HG02852 (cell line): ENCODE measurements around the gene HOXA10.

Experiments used
- ATAC-seq: cut with Tn5 transposase; IDR thresholded peaks from one replicate; pipeline ENCODE4 v1.9.1; 2021; ENCODE audit warnings: mild to moderate bottlenecking, moderate library complexity; ENCODE audit not compliant: unreplicated experiment

HOXA10 gene

DNA sequence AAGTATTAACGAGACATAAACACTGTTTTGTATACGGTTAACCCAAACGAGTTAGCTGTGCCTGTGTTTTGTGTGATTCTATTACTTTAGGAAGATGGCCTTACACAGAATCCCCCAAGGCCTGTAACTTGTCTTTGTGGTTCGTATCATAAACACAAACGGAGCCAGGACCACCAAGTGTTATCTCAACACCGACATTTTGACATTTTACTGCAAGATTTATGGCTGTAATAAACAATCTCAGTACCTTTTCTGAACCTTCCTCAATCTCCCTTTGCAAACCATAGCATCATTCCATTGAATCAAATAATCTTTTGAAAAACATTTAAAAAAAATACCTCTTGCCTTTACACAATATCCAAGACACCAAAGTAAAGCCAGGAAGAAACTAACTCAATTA, 41.1 kb downstream of the HOXA10 start:
- no peak for ATAC-seq

- ATAC-seq: no peak
These were observed 41.9 kb downstream of the HOXA10 start for GRCh38 chr7:27132214-27132613.

DNA sequence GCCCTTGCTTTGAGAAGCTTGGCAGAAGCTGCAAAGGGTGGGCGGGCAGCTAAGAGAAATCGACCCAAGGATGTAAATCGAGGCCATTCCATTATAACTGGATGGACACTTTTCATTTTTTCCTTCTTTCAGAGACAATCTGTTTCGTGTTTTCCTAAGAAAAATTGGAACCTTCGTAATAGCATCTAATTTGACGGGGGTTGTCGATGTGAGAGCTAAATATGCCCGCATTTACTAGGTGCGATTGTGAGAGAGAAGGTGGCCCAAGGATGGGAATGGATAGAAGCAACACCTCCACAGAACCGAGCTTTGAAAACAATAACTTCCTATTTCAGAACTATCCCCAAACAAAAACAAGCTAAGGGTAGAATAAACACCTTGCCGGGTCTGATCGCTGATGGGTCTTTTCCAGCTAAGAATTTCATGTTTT, 42.7 kb downstream of the HOXA10 start:
- no peak for ATAC-seq

DNA sequence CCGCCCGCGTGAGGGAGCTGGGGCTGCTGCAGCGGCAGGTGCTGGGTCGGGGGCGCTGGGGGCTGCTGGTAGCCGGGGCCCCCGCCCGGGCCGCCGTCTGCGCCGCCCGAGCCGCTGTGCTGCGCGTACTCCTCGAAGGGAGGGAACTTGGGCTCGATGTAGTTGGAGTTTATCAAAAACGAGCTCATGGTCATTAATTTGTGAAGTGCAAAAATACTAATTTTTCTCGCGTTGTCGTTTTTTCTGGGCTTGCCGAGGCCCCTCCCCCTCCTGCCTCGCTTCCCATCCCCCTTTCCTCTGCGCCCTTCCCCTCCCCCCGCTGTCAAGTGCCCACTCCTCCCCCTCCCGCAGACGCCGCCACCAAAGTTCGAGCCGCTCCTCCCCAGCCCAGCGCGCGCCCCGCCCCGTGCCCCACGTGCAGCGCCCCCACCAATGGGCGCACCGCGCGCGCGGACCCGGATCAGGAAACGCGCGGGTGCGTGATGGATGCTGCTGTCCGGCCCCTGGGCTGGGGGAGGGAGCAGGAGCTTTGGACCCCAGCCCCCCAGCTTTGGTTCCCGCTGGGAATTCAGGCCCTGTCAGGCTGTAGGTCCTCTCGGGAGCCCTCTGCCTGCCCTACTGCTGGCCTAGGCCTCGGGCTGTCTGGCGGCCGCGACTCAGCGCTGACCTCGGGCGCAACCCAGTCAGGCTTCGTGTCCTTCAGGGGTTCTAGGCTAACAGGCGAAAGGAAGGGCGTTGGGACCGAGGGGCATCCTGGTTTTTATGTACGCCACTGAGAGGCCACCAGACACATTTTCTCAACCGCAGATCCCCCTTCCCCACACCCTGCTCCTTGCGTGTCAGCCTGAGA, 43.4 kb downstream of the HOXA10 start, which contains the start of gene HOXA4:
TSS of gene HOXA4 (minus strand) at position 218 of the 850 bp plus-strand sequence. CDS start at position 194, 24 bp downstream.
- ATAC-seq: no peak

- no peak for ATAC-seq
These were observed 44.2 kb downstream of the HOXA10 start for GRCh38 chr7:27129729-27130539.

GRCh38 chr7:27128776-27129728, 45.1 kb downstream of the HOXA10 start:
- ATAC-seq: no peak

- no peak for ATAC-seq
These were observed 46.1 kb downstream of the HOXA10 start for GRCh38 chr7:27128034-27128433.

GRCh38 chr7:27126596-27127327, 47.4 kb downstream of the HOXA10 start:
- ATAC-seq: no peak

GRCh38 chr7:27125986-27126394, 48.1 kb downstream of the HOXA10 start:
- ATAC-seq: no peak

DNA sequence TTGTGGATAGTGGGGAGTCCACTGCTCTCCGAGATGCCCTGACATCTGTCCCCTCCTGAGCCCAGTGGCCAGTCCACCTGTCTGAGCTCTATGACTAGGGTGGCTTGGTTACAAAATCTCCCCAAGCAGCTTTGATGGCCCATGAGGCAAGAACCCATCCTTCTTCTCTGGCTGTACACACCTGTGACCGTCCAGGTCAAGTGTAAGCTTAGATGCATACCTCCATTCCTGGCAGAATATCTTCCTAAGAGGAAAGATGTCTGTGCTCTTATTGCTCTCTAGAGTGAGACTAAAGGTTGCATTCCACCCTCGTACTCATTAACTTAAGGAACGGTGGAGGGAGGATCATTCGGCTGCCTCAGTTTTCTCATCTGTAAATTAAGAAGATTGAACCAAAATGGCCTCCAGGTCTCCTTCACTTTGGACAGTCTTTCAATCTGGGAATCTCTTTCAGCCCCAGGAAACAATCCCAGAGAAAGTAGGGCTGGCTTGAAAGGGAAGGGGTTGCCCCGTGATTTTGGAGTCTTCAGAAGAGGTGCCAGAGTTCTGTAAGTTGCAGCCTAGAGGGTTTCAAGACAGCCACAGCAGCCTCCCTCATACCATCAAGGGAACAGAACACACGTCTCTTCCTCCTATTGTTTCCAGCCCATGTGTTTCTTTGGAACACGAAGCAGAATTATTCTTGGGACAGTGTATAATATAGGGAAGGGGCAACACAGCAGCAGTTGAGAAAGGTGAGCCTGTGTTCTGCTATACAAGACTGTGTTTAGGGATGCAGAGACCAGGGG, 49.0 kb downstream of the HOXA10 start:
- ATAC-seq: no peak

GRCh38 chr7:27124096-27124901, 49.8 kb downstream of the HOXA10 start:
- no peak for ATAC-seq

GRCh38 chr7:27123477-27124053, 50.6 kb downstream of the HOXA10 start:
- ATAC-seq: no peak

DNA sequence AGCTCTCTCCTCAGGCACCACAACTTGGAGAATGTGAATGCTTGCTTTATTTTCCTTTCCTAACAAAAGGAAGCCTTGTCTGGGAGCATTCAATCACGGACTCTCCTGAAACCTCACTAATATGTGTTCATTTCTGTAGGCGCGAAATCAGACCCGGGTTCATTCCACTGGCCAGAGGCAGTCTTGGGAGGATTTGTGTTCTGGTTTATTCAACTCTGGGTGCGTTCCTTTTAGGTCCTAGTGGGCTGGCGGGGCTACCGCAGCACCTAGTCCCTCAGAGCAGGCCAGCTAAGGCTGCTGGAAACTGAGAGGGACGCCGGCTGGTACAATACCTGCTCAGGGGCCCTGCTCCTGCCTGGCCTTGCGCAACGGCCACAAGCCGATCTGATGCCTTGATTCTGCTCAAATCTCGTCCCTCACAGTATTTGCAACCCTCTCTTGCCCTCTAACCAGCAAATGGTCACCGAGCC, 51.1 kb downstream of the HOXA10 start:
- no peak for ATAC-seq

GRCh38 chr7:27122077-27122910, 51.8 kb downstream of the HOXA10 start:
- ATAC-seq: no peak

- ATAC-seq: no peak
These were observed 52.4 kb downstream of the HOXA10 start for GRCh38 chr7:27121684-27122076.
